ENCODE measurements around the gene RAMP1. TPM values are rescaled to one million over a fixed set of nuclear protein-coding genes. Genes with fewer than 3 reads are reported as not detected.

RAMP1 gene
- total RNA-seq, 1 donor from 2014 or later, result 105 TPM

- no peak overlapping the region for H3K4me3 Mint-ChIP-seq (ENCODE audit: low read depth)
- H3K9me3 Mint-ChIP-seq (ENCODE audit: low read depth), result no peaks in the 10 kb centered on the region
- peaks cover 2% of the 10 kb centered on the region for H3K4me1 Mint-ChIP-seq (ENCODE audit: low read depth)
- no peak for TF ChIP-seq CTCF (IDR thresholded peaks at IDR 0.05; ENCODE audit: unreplicated experiment)
- H3K27me3 Mint-ChIP-seq, result no peaks in the 10 kb centered on the region
- peaks cover 1% of the 10 kb centered on the region for H3K36me3 Mint-ChIP-seq (ENCODE audit: insufficient read depth)
- H3K27ac Mint-ChIP-seq, result no peak overlapping the region
- no peak for DNase-seq (ENCODE audit: low spot score, unreplicated experiment)
Observed at GRCh38 chr2:237873897-237874551, 14.6 kb downstream of the RAMP1 start.

GRCh38 chr2:237874585-237875161, 15.2 kb downstream of the RAMP1 start:
- DNase-seq (ENCODE audit: low spot score, unreplicated experiment), result no peak
- H3K27ac Mint-ChIP-seq, result no peak overlapping the region
- H3K27me3 Mint-ChIP-seq, result no peaks in the 10 kb centered on the region

GRCh38 chr2:237875256-237876060, 16.0 kb downstream of the RAMP1 start:
- Mint-ChIP-seq H3K4me3 (ENCODE audit: low read depth) (no peak overlapping the region), H3K4me1 (ENCODE audit: low read depth) (peaks cover 2% of the 10 kb centered on the region), H3K36me3 (ENCODE audit: insufficient read depth) (no peaks in the 10 kb centered on the region), H3K27ac (no peak overlapping the region), H3K9me3 (ENCODE audit: low read depth) (no peaks in the 10 kb centered on the region), H3K27me3 (no peaks in the 10 kb centered on the region)
- TF ChIP-seq CTCF (IDR thresholded peaks at IDR 0.05; ENCODE audit: unreplicated experiment), result no peak
- DNase-seq (ENCODE audit: low spot score, unreplicated experiment), result no peak

More at GRCh38 chr2:237874585-237875161, 15.2 kb downstream of the RAMP1 start:
- Mint-ChIP-seq H3K4me1 (ENCODE audit: low read depth) (peaks cover 2% of the 10 kb centered on the region), H3K36me3 (ENCODE audit: insufficient read depth) (no peaks in the 10 kb centered on the region), H3K9me3 (ENCODE audit: low read depth) (no peaks in the 10 kb centered on the region), H3K4me3 (ENCODE audit: low read depth) (no peak overlapping the region)
- no peak for TF ChIP-seq CTCF (IDR thresholded peaks at IDR 0.05; ENCODE audit: unreplicated experiment)

- no peak for TF ChIP-seq CTCF (IDR thresholded peaks at IDR 0.05; ENCODE audit: unreplicated experiment)
- Mint-ChIP-seq H3K27ac (no peak overlapping the region), H3K4me1 (ENCODE audit: low read depth) (peaks cover 2% of the 10 kb centered on the region), H3K9me3 (ENCODE audit: low read depth) (no peaks in the 10 kb centered on the region), H3K36me3 (ENCODE audit: insufficient read depth) (peaks cover 3% of the 10 kb centered on the region), H3K27me3 (no peaks in the 10 kb centered on the region), H3K4me3 (ENCODE audit: low read depth) (no peak overlapping the region)
- DNase-seq (ENCODE audit: low spot score, unreplicated experiment), result no peak
Observed at GRCh38 chr2:237876061-237876526, 16.7 kb downstream of the RAMP1 start.

GRCh38 chr2:237876532-237876931, 17.1 kb downstream of the RAMP1 start:
- Mint-ChIP-seq H3K36me3 (ENCODE audit: insufficient read depth) (peaks cover 7% of the 10 kb centered on the region), H3K27ac (no peak overlapping the region), H3K27me3 (no peaks in the 10 kb centered on the region), H3K4me1 (ENCODE audit: low read depth) (peaks cover 2% of the 10 kb centered on the region), H3K9me3 (ENCODE audit: low read depth) (no peaks in the 10 kb centered on the region), H3K4me3 (ENCODE audit: low read depth) (no peak overlapping the region)
- TF ChIP-seq CTCF (IDR thresholded peaks at IDR 0.05; ENCODE audit: unreplicated experiment), result no peak
- no peak for DNase-seq (ENCODE audit: low spot score, unreplicated experiment)
